ENCODE data around the gene IL21R.

DNA sequence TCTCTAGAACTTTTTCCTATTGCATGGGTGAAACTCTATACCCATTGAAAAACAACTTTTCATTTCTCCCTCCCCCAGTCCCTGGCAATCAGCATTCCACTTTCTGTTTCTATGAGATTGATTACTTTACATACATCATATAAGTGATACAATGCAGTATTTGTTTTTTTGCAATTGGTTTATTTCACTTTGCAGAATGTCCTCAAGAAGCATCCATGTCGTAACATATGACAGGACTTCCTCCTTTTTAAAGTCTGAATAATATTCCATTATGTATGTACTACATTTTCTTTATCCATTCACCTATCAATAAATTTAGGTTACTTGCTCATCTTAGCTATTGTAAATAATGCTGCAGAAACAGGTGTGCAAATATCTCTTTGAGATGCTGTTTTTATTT, 8.8 kb downstream of the IL21R start:
- TF ChIP-seq CREM (IDR thresholded peaks at IDR 0.05; ENCODE audit: low read depth) (no peak), RCOR1 (conservative IDR thresholded peaks at IDR 0.05; ENCODE audit: low read depth, low read length) (no peak), CREB1 (IDR thresholded peaks at IDR 0.05; ENCODE audit: low read depth) (no peak), TARDBP (IDR thresholded peaks at IDR 0.05; ENCODE audit: borderline replicate concordance) (no peak), SMC3 (IDR thresholded peaks at IDR 0.05; ENCODE audit: borderline replicate concordance, low read length) (no peak), SMAD1 (IDR thresholded peaks at IDR 0.05; ENCODE audit: low read depth, partially characterized antibody) (no peak), POLR2A (IDR thresholded peaks at IDR 0.05; ENCODE audit: low read depth, low read length) (no peak), FOXK2 (IDR thresholded peaks at IDR 0.05) (no peak), POLR2AphosphoS5 (IDR thresholded peaks at IDR 0.05; ENCODE audit: low read length) (no peak)
- TF ChIP-seq, protein P1, sequence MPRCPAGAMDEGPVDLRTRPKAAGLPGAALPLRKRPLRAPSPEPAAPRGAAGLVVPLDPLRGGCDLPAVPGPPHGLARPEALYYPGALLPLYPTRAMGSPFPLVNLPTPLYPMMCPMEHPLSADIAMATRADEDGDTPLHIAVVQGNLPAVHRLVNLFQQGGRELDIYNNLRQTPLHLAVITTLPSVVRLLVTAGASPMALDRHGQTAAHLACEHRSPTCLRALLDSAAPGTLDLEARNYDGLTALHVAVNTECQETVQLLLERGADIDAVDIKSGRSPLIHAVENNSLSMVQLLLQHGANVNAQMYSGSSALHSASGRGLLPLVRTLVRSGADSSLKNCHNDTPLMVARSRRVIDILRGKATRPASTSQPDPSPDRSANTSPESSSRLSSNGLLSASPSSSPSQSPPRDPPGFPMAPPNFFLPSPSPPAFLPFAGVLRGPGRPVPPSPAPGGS (IDR thresholded peaks at IDR 0.05; ENCODE audit: borderline replicate concordance, insufficient read depth, low read depth, low read length, poor library complexity, severe bottlenecking): no peak
- TF ChIP-seq, protein P2, sequence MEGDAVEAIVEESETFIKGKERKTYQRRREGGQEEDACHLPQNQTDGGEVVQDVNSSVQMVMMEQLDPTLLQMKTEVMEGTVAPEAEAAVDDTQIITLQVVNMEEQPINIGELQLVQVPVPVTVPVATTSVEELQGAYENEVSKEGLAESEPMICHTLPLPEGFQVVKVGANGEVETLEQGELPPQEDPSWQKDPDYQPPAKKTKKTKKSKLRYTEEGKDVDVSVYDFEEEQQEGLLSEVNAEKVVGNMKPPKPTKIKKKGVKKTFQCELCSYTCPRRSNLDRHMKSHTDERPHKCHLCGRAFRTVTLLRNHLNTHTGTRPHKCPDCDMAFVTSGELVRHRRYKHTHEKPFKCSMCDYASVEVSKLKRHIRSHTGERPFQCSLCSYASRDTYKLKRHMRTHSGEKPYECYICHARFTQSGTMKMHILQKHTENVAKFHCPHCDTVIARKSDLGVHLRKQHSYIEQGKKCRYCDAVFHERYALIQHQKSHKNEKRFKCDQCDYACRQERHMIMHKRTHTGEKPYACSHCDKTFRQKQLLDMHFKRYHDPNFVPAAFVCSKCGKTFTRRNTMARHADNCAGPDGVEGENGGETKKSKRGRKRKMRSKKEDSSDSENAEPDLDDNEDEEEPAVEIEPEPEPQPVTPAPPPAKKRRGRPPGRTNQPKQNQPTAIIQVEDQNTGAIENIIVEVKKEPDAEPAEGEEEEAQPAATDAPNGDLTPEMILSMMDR (IDR thresholded peaks at IDR 0.05 in 2 of 3, conservative IDR thresholded peaks at IDR 0.05 in 1 of 3; ENCODE audit: control insufficient read depth in 2 of 3, extremely low read depth in 1 of 3, insufficient read depth in 1 of 3, low read depth in 3 of 3, low read length in 3 of 3): no peak
- TF ChIP-seq, protein P3, sequence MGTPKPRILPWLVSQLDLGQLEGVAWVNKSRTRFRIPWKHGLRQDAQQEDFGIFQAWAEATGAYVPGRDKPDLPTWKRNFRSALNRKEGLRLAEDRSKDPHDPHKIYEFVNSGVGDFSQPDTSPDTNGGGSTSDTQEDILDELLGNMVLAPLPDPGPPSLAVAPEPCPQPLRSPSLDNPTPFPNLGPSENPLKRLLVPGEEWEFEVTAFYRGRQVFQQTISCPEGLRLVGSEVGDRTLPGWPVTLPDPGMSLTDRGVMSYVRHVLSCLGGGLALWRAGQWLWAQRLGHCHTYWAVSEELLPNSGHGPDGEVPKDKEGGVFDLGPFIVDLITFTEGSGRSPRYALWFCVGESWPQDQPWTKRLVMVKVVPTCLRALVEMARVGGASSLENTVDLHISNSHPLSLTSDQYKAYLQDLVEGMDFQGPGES (IDR thresholded peaks at IDR 0.05): no peak
